GM12873 (cell line): ENCODE measurements around the gene MDFI.

ENCODE experiments used
- TF ChIP-seq, protein P1 (sequence below): IDR thresholded peaks from 2 replicates; pipeline ENCODE4 v1.5.1; 2012; ENCODE audit warnings: low read depth, mild to moderate bottlenecking, moderate library complexity, low read length, control low read depth; ENCODE audit not compliant: insufficient read depth; ENCODE audit errors: missing control alignments

The MDFI gene

DNA sequence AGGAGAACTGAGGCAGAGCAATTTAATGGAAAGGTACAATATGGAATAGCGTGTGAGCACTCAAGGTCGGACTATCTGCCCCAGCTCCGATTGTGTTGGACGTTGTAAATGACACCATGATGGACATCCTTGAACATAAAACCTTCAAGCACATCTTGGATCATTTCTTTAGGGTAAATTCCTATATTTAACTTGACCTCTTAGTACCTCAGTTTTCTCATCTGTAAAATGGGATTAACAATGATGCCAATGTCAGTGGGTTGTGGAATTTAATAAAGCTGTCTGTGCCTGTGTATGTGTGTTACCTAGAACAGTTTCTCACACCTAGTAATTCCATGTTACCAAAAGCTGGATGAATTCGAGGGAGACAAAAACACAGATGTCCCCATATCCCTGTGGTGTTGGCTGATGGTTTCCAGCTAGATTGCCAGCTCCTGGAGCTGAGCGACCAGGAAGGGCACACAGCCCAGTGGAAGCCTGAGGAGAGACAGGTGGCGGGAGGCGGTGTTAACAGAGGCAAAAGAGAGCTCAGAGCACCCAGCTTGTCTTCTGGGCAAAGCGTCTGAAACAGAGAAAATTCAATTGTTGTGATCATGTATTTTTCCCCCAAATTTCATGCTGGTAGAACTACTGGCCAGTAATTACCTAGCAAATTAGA lies 32.6 kb downstream of the MDFI start:
- TF ChIP-seq, protein P1, sequence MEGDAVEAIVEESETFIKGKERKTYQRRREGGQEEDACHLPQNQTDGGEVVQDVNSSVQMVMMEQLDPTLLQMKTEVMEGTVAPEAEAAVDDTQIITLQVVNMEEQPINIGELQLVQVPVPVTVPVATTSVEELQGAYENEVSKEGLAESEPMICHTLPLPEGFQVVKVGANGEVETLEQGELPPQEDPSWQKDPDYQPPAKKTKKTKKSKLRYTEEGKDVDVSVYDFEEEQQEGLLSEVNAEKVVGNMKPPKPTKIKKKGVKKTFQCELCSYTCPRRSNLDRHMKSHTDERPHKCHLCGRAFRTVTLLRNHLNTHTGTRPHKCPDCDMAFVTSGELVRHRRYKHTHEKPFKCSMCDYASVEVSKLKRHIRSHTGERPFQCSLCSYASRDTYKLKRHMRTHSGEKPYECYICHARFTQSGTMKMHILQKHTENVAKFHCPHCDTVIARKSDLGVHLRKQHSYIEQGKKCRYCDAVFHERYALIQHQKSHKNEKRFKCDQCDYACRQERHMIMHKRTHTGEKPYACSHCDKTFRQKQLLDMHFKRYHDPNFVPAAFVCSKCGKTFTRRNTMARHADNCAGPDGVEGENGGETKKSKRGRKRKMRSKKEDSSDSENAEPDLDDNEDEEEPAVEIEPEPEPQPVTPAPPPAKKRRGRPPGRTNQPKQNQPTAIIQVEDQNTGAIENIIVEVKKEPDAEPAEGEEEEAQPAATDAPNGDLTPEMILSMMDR, result no peak

DNA sequence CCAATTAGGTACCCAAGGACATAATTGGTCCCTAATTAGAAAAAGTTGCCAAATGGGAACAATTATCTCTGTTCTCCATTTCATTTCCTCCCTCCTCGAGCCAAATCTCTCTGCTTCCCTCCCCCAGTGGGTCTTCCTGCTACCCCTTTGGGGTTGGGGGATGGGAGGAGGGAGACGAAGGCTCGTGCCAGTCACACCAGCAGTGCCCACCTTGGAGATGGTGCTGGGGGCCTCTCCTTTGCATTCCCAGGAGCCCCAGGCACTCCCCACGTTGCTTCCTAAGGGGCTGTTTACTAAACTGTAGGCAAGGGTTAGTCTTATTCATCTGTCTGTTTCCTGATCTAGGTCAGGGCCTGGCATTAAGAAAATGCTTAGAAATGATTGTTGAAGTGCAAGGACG lies 33.1 kb downstream of the MDFI start:
- TF ChIP-seq, protein P1, result no peak

DNA sequence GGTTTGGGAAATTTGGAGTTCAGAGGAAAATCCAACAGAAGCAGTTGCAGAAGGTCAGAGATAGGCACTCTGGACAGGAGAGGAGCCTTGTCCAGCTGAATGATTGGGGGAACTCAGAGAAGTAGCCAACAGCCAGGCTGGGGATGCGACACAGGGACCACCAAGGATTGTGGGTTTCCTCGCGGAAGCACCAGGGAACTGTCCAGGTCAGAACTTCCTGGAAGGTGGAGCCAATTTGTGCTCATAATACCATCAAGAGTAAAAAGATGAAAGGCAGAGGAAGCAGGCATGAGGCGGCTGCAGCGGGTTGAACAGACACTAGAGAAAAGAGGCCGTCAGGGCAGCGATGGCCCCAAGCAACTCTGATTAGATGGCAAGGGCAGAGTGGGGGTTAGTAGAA lies 33.7 kb downstream of the MDFI start:
- TF ChIP-seq, protein P1, result no peak

DNA sequence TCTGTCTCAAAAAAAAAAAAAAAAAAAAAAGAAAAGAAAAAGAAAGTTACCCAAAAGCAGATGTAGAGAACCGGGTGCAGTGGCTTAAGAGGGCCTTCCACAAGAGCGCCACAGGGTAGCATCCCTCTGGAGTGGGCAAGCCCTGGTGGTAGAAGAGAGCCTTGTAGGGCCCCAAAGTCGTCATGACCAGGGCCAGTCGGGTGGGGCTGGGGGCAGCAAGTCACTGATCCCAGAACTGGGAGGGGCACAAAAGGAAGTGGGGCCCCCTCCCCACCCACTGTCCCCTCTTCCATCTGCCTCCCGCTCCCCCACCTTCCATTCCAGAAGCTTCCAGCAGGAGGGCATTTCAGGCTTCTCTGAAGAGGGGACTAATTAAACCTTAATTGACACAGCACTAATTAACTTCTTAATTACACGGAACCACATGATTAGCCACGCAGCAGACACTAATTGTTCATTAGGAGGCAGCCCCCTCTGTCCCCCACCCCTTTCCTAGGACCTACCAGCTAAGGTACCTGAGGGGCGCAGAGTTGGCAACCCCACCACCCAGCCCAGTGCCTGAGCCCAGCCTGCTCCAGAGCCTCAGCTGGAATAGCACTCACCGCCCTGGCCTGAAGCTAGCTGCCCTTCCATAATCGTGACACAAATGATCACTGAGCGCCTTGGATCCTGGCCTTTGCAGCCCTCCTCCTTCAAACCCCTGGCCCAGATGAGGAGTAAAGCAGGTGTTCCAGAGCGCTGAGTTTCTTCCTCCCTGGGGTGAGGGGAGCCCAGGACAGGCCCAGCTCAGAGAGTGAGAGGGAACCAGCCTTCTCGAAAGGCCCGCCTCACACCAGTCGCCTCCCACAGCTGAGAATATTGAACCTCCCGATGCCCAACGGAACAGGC lies 34.8 kb downstream of the MDFI start:
- TF ChIP-seq, protein P1, result no peak

DNA sequence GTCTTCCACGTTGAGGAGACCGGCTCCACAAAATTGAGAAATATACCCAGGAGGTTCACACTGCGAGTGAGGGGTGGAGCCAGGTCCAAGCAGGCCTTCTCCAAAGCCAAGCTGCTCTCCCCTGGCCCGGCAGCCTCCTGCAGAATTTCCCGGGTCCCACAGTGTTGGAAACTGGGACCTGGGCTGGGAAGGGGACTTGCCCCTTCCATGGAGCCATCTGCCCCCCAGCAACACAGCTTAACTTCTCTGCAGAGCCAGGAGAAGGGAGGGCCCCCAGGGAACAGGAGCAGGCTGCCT lies 35.4 kb downstream of the MDFI start:
- TF ChIP-seq, protein P1, result no peak

DNA sequence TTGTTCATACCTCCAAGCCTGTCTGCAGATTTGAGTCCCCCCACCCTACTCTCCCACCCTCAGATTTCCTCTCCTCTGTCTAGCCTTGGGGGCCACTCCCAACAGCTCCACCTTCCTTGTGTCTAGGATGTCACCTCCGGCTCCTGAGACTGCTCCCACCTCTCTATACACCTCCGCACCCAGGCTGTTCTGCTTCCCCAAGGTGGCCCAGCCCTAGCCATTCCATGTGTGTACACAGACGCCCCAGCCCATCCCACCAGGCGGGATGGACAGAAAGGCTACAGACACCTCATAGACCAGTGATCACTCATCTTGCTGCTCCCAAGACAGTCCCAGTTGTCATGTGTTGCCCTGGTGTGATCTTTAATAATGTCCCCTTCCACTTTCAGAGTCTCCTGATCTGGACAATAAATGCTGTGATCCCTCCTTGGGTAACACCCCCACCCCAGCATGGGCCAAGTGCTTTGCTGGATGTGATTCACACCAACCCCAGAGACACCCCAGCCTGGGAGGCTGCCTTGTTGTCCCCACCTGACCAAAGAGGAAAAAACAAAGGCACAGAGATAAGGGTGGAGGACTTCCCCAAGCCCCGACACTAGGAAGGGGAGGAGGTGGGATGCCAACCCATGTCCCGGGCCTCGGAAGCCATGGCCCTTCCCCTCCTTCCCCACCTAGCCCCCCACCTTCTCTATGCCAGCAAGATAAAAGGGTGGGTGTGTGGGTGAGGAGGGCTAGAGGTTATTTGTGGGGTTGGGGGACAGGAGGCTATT lies 36.1 kb downstream of the MDFI start:
- TF ChIP-seq, protein P1, result no peak
